Activated gamma-delta T cell treated with Interleukin-2 at 50 U/mL for 16 hours (primary cell): ENCODE results near the gene SCNN1A.

Experiments used
- DNase-seq: peaks from one replicate; pipeline ENCODE4 v3.0.0-alpha.2; 2020

The SCNN1A gene

GRCh38 chr12:6367969-6368892 is 7.1 kb downstream of the SCNN1A start:
- DNase-seq, result no peak

GRCh38 chr12:6367065-6367968 is 8.0 kb downstream of the SCNN1A start:
- peak; percentile 48 for DNase-seq

DNA sequence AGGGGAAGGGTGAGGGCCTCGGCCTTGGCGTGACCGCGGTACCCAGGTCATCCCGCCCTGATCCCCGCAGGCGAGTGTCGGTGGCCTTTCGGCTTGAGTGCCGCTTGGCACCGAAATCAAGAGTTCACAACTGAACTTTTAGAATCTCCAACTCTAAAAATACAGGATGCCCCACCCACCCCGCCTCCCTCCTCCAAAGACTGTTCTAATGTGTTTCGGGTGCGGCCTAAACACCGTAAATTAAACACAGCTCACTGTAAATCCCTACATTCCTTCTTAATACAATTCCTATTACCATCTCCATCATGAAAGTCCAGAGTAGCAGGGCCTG is 11.4 kb downstream of the SCNN1A start:
- no peak for DNase-seq

- DNase-seq, result peak; percentile 56
These were observed 11.9 kb downstream of the SCNN1A start for GRCh38 chr12:6363330-6364043.

DNA sequence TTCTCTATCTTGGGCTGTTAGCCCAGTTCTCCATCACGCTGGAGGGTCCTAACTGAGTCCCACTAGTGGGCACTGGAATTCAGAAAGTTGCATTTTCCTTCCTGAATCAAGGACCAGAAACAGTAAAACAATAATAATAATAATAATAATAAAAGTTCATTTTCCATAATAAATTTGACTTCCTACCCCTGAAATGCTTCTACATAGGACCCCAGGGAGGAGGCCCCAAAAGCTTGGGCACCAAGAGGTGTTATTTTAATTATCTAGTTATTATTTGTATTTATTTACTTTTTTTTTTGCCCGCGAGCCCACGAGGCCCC is 12.4 kb downstream of the SCNN1A start:
- DNase-seq, result no peak

DNA sequence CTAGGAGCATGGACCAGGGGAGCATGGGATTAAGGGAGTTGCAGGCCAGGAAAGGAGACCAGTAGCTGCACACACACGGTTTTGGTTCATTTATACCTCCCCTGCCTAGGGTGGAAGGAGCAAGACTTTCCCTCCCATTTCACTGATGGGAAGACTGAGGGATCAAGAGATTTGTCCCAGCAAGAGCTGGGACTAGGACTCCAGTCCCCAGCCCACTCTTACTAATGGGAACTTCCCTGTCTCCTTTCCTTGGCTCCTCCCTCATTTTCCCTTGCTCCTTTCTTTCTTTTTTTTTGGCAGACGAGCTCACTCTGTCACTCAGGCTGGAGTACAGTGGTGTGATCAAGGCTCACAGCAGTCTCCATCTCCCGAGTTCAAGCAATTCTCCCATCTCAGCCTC is 13.0 kb downstream of the SCNN1A start:
- no peak for DNase-seq

- no peak for DNase-seq
These were observed 13.5 kb downstream of the SCNN1A start for GRCh38 chr12:6361834-6362233.

DNA sequence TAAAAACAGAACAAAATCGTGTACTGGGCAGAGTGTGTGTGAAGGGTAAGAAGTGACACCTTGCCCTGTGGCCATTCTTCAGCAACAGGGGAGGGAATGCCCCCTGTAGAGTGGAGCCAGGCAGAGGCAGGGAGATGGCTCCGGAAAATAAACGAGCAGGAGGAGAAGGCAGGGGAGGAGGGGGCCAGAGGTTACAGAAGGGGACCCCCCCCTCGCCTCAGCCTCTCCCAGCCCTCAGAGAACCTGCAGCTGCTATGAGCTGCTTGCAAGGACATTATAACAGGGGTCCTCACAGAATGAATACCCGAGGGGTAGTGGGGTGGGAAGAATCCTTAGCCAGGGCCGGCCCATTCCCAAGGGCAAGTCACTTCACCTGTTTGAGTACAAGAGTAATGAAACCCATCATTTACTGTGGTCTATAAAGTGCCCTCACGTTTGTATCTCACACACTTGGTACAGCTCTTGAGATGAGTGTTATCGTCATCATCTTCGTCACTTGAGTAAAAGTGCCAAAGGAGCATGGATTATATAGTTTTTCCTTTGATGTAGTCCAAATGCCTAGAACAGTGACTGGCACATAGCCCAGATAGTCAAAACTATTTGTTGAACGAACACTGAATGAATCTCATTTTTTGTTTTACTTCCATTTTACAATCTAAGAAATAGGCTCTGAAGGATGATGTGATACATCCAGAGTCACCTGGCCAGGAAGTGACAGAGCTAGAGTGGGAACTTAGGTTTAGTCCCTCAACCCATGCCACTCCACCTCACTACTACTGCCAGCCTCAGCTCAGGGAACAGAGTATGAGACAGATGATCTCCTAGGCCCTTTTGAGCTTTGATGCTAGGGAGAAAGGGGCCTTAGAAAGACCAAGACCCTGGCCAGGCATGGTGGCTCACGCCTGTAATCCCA is 14.5 kb downstream of the SCNN1A start:
- DNase-seq, result no peak

DNA sequence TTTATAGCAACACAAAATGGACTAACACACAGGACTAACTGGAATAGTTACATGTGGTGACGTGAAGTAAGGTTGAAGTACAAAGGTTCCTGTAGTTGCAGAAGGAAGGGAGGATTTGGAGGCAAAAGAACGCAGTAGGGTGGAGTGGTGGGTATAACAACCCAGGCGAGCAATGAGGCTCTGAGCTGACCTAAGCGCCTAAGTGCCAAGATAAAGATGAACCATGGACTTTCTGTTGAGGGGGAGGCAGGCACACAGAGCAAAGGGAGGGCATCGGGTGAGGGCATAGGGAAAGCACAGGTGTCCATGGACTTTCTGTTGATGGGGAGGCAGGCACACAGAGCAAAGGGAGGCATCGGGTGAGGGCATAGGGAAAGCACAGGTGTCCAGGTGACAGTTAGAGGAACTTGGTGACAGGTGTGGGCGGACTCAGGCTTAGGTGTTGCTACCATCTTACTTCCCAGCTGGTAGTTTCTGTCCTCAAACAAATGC is 15.2 kb downstream of the SCNN1A start:
- no peak for DNase-seq

DNA sequence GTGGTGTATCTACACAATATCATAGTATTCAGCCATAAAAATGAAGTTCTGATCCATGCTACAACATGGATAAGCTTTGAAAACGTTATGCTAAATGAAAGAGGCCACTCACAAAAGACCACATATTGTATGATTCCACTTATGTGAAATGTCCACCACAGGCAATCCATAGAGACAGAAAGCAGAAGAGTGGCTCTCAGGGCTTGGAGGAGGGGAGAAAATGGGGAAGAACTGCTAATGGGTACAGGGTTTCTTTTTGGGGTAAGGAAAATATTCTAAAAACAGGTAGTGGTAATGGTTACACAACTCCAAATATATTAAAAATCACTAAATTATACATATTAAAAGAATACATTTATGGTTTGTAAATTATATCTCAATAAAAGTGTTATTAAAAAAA is 16.5 kb downstream of the SCNN1A start:
- no peak for DNase-seq

- DNase-seq, result no peak
These were observed 19.0 kb downstream of the SCNN1A start for GRCh38 chr12:6356374-6356820.

DNA sequence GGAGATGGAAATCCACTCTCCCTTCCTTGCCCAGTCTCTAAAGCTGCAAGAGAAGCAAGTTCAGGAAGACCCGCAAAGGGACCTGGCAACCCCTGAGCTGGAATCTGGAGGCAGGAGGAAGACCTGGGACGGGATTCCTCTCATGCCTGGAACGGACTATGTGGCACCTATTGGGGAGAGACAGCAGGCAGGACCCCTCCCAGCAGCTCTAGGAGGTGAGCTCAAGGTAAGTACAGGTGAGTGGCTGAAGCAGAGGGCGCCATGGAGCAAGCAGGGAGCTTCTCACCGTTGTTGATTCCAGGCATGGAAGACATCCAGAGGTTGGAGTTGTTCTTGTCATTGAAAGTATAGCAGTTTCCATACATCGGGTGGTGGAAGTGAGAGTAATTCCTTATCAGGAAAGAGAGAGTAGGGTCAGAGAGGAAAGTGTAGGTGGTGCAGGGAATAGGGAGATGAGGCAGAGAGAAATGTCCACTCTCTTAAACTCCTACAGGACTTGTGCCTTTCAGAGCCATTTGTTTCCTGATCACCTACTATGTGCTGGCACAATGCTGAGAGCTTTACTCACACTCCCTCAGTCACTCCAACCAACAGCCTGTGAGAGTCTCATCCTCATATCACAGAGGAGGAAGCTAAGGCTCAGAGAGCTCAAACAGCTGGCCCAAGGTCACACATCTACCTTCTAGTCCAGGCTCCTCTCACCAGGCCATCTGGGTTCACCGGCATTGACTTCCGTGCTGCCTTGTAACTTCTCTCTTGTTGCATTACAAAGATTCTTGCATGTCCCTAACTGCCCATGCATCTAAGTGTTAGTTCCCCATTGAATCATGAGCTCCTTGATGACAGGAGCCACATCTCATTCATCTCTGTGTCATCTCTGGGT is 19.6 kb downstream of the SCNN1A start:
- no peak for DNase-seq

- no peak for DNase-seq
These were observed 20.6 kb downstream of the SCNN1A start for GRCh38 chr12:6354495-6355393.

DNA sequence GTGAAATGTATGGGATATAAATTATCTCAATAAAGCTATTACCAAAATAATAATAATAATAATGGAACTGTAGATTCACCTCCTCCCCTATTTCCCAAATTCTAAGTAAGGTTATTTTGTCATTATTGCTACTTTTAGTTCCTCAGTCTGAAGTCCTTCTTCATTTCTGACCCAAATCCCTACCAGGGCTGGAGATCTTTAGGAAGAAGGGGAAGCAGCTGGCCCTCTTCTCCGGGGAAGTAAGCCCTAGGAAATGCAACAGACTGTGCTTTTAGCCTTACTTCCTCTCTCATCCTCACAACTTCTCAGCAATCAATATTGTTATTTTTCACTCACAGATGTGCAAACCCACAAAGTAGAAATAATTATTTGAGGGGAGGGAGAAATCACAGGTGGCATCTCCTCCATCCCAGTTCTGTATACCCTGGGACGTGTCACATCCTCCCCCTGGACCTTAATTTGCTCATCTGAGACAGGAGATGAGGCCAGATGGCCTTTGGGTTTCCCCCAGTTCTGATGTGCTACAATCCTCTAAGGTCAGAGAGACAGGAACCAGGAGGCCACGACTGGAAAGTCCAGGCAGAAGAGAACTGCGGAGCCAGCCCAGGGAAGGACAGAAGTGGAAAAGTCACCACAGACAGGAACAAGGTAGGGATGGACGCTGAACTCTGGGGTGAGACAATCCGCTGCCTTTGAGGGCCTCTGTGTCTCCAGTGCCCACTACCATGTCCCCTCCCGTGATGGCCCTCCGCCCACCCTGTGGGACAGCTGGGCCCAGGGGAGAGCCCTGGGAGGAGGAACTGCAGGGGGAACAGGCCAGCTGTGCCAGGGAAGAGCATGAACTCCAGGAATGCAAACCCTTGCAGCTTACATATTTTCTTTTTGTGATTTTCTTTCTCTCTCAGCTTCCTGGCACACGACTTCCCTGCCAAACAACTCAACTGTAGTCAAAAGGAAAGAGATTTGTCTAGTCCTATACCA is 22.9 kb downstream of the SCNN1A start:
- no peak for DNase-seq

DNA sequence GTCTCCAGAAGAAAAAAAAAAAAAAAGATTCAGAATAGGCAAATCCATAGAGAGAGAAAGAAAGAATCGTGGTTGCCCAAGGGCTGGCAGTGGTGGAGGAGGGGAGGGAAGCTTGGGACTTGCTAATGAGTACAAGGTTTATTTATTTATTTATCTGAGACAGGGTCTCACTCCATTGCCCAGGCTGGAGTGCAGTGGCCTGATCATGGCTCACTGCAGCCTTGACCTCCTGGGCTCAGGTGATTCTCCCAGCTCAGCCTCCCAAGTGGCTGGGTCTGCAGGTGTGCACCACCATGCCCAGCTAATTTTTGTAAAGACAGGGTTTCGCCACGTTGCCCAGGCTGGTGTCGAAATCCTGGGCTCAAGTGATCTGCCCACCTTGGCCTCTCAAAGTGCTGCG is 23.7 kb downstream of the SCNN1A start:
- no peak for DNase-seq

GRCh38 chr12:6347367-6348338 is 27.7 kb downstream of the SCNN1A start:
- DNase-seq, result no peak

GRCh38 chr12:6346942-6347341 is 28.4 kb downstream of the SCNN1A start:
- no peak for DNase-seq
